Nephron progenitor cell (in vitro differentiated cells): ENCODE results near the gene CRTAP.
"Not testable (repeated sequence)": the region's sequence is repeated elsewhere in the genome, so short reads cannot be mapped to it uniquely, and the experiment has no call there.

Experiments
- DNase-seq: peaks from one replicate; pipeline ENCODE4 v3.0.0; 2021
- H3K27ac Mint-ChIP-seq: 2 replicates; pipeline ENCODE4 v1.8.0; 2021; ENCODE audit warnings: mild to moderate bottlenecking, moderate library complexity, mixed read lengths
- H3K27me3 Mint-ChIP-seq: 2 replicates; pipeline ENCODE4 v1.8.0; 2021; ENCODE audit warnings: mild to moderate bottlenecking, low read depth, mixed read lengths; ENCODE audit not compliant: poor library complexity
- H3K36me3 Mint-ChIP-seq: 2 replicates; pipeline ENCODE4 v1.8.0; 2021; ENCODE audit warnings: low read depth, mixed read lengths
- H3K4me1 Mint-ChIP-seq: 2 replicates; pipeline ENCODE4 v1.8.0; 2021; ENCODE audit warnings: mixed read lengths
- H3K4me3 Mint-ChIP-seq: 2 replicates; pipeline ENCODE4 v1.8.0; 2021; ENCODE audit warnings: mild to moderate bottlenecking, moderate library complexity, mixed read lengths
- H3K9me3 Mint-ChIP-seq: 2 replicates; pipeline ENCODE4 v1.8.0; 2021; ENCODE audit warnings: mild to moderate bottlenecking, moderate library complexity, mixed read lengths
- CTCF ChIP-seq: fragments of 200-600 bp; sonication (generic); IDR thresholded peaks from 2 replicates; pipeline ENCODE4 v1.5.0; 2021; ENCODE audit warnings: antibody characterized with exemption

The CRTAP gene

GRCh38 chr3:33173672-33174071 lies 59.9 kb downstream of the CRTAP start:
- no peak overlapping the region for H3K4me3 Mint-ChIP-seq
- H3K27me3 Mint-ChIP-seq, result peaks cover 3% of the 10 kb centered on the region
- H3K4me1 Mint-ChIP-seq, result peaks cover 16% of the 10 kb centered on the region
- peaks cover 7% of the 10 kb centered on the region for H3K9me3 Mint-ChIP-seq
- TF ChIP-seq CTCF, result no peak
- H3K27ac Mint-ChIP-seq, result peak overlapping the region; percentile 61
- DNase-seq, result no peak
- H3K36me3 Mint-ChIP-seq, result no peaks in the 10 kb centered on the region

DNA sequence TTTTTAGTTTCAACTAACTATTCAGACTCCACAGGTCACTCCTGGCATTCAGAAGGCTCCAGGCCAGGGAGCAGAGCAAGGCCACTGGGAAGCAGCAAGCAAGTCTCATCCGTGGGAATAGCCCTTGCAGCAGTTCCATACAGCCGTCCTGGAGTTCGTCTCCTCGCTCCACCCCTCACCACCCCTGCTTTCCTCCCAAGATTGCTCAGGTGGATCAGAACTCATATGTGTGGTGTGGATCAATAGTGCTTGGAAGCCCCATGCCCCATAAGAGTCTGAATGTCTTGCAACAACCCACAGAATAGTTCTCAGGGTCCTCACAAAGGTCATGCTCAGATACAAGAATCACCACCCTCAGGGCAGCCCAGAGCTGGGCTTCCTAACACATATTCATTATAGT lies 60.3 kb downstream of the CRTAP start:
- Mint-ChIP-seq H3K27ac (no peak overlapping the region), H3K36me3 (no peaks in the 10 kb centered on the region), H3K9me3 (peaks cover 11% of the 10 kb centered on the region), H3K4me3 (no peak overlapping the region), H3K4me1 (peaks cover 16% of the 10 kb centered on the region), H3K27me3 (peaks cover 3% of the 10 kb centered on the region)
- DNase-seq, result no peak
- TF ChIP-seq CTCF, result no peak

- Mint-ChIP-seq H3K9me3 (peaks cover 18% of the 10 kb centered on the region), H3K4me3 (no peak overlapping the region), H3K4me1 (peaks cover 11% of the 10 kb centered on the region), H3K36me3 (no peaks in the 10 kb centered on the region), H3K27ac (no peak overlapping the region), H3K27me3 (peaks cover 2% of the 10 kb centered on the region)
- DNase-seq, result no peak
- TF ChIP-seq CTCF, result no peak
Measured at GRCh38 chr3:33174711-33175414, 61.0 kb downstream of the CRTAP start.

- no peak for TF ChIP-seq CTCF
- no peak overlapping the region for H3K27ac Mint-ChIP-seq
- no peak for DNase-seq
- H3K4me1 Mint-ChIP-seq, result no peaks in the 10 kb centered on the region
- peaks cover 26% of the 10 kb centered on the region for H3K9me3 Mint-ChIP-seq
- H3K36me3 Mint-ChIP-seq, result no peaks in the 10 kb centered on the region
- no peak overlapping the region for H3K4me3 Mint-ChIP-seq
- H3K27me3 Mint-ChIP-seq, result peaks cover 3% of the 10 kb centered on the region
Measured at GRCh38 chr3:33179132-33179531, 65.3 kb downstream of the CRTAP start.

DNA sequence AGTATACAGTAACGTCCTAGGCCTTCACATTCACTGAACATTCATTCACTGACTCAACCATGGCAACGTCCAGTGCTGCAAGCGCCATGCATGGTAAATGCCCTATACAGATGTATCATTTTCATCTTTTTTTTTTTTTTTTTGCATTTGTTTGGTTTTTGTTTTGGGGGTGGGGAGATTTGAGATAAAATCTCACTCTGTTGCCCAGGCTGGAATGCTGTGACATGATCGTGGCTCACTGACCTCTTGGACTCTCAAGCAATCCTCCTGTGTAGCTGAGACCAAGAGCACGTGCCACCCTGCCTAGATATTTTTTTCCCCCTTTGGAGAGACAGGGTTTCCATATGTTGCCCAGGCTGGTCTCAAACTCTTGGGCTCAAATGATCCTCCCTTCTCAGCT lies 67.4 kb downstream of the CRTAP start:
- TF ChIP-seq CTCF, result no peak

GRCh38 chr3:33181641-33182040 lies 67.8 kb downstream of the CRTAP start:
- not testable (repeated sequence) for H3K4me1 Mint-ChIP-seq, H3K4me3 Mint-ChIP-seq, H3K27me3 Mint-ChIP-seq, H3K36me3 Mint-ChIP-seq, H3K27ac Mint-ChIP-seq, DNase-seq
- H3K9me3 Mint-ChIP-seq, result peaks cover 26% of the 10 kb centered on the region

More for the DNA sequence above, 67.4 kb downstream of the CRTAP start:
- Mint-ChIP-seq H3K4me1 (peaks cover 4% of the 10 kb centered on the region), H3K9me3 (peaks cover 26% of the 10 kb centered on the region), H3K4me3 (no peak overlapping the region), H3K27ac (no peak overlapping the region), H3K27me3 (peaks cover 3% of the 10 kb centered on the region), H3K36me3 (no peaks in the 10 kb centered on the region)
- DNase-seq, result no peak
